NCI-H82 (cell line): ENCODE results near the gene NTM.

Experiments used
- DNase-seq: peaks from one replicate; lab custom pipeline; 2025; lab: John Stamatoyannopoulos, UW

Gene NTM

DNA sequence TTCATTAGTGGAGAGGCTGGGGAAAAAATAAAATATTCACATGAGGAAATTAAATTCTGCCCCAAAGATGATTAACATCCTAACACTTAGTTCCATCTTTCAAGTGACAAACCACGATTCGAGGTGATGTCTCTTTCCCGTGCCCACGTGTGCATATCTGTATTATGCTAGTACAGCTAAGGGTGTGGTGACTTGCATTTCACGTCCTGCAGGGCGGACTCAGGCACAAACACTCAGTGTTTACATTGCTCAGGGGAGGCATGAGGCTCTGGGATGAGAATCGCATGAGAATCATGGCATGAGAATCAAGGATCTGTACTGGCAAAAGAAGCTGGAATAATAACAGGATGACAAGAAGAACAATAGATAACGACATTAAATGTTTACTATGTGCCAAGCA, 179.4 kb downstream of the NTM start:
- DNase-seq = no peak

DNA sequence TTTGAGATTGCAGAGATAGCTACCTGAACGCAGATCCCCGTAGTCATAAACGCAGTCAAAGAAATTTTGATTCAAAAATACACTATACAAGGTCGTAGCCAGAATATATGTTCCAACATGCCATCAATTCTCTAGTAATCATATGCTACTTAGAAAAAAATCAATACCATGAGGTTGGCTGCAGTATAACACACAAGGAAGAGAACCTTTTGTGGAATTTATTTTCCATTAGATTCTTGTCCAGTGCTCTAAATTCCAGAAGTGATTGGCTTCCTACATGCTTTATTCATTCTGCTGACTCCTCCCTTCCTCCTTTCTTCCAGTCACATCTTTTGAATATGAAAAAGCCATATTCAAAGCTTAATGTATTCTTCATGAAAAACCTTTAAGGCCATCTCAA, 189.9 kb downstream of the NTM start:
- no peak for DNase-seq

DNA sequence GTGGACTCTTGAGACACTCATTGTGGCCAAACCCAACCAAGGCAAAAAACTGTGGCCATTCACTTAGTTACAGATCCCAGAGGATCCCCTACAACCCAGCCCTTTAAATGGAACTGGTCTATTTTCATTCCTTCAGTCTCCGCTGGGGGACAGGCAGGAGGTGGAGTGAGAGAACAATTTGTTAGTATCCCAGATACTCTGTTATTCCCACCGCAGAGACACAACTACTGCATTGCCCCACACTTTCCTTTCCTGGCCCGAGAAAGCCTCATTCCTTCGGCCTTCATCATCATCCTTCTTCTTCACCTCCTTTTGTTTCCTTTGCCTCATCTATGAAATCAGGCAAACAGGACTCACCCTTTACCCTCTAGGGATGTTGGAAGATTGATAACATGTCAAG, 191.1 kb downstream of the NTM start:
- DNase-seq = no peak

DNA sequence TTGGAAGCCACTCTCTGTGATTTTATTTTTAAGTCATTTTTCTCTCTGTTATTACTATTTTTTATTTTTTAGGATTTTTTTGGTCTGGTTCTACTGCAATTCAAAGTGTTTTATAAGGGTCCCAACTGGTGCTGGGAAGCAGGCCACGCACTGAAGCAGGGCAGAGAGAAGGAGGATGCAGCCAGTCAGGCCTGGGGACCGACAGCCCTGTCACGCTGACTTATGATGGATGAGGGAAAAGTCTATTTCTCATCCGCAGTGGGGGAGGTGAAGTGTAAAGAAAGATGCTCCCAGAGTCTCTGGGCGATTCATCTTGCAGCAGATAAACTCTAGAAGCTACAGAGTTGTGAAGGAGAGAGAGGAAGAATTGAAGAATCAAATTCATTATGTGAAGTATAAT, 191.6 kb downstream of the NTM start:
- no peak for DNase-seq

DNA sequence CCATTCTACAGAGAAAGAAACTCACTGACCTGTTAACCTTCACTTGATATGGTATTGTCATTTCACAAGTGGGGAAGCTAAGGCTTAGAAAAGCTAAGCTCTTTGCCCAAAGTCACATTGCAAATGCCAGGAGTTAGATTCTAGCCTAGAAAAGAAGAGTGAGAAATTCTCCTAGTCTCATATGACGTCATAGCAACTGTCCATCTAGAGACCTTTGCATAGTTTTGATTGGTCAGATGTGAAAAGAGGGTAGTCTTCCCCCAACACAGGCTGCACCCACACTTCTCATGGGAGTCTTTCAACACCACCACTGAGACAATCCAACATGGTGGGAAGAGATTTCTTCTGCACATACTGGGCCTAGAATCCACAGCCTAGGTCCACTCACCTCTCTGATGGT, 197.9 kb downstream of the NTM start:
- no peak for DNase-seq

DNA sequence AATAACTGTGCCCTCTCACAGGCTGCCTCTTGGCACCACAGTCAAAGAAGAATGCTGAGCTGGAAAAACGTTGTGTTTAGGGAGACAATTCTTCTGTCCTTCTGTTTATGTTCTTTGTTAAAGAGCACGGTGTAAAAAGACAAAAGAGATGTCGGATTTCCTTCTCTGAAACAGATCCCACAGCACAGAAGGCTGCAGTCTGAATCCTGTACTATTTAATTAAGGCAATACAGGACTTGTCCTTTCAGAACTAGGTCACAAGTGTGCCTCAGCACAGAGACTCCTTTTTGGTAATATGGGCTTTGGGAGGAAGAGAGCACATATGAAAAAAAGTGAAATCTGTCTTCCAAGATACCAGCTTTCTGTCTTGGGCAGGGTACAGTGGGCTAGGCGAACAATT, 201.2 kb downstream of the NTM start:
- DNase-seq = no peak

DNA sequence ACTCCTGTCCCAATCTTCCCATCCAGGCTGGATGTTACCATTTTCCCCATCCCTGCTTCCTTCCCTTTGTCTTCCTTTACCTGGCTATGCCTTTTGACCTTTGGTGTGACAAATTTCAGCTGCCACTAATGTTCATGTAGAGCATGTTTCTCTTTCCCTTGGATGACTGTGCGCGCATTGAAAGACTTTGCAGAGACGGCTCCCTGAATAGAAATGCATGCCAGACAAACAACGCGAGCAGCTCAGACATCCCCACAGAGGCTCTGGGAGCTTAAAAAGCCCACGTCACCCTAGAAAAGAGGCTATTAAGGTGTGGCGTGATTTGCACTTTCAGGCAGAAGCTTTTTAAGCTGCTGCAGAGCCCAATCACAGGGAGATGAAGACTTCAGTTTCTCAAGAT, 202.0 kb downstream of the NTM start:
- no peak for DNase-seq

DNA sequence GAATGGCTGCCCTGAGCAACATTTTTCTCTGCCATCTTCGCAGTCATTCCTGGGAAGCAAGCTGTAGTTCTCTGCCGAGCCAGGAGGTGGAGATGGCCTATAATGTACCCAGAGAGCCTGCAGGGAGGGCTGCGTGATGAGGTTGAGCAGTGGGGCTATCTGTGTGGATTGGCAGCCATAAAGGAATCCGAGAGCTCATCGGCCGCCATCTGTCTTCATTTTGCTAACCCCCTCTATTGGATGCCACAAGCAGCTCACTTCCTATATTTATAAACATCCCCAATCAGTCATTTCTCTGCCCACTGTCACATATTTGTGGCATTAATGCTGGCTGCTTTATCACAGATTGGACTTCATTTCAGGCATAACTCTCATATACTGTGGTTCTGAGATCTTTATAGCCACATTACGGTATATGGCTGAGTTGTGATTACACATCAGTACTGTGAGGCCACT, 209.5 kb downstream of the NTM start:
- DNase-seq = peak; percentile 95

DNA sequence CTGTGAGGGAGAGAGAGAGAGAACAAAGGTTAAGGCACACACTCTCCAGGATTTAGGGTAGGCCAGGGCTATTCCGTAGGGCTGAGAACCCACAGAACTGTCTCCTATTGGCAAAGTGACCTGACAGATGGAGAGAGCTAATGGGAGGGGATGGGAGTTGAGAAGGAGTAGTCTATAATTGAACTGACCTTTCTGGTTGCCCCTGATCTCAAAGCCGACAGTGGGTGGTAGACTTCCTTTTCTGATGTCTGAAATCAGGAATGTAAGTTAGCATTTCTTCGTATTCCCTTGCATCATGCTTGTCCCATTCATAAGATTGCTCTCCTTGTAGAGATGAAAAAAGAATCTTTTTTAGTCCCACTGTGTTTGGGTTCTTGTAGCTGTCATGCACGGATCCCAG, 210.1 kb downstream of the NTM start:
- DNase-seq = peak; percentile 67

DNA sequence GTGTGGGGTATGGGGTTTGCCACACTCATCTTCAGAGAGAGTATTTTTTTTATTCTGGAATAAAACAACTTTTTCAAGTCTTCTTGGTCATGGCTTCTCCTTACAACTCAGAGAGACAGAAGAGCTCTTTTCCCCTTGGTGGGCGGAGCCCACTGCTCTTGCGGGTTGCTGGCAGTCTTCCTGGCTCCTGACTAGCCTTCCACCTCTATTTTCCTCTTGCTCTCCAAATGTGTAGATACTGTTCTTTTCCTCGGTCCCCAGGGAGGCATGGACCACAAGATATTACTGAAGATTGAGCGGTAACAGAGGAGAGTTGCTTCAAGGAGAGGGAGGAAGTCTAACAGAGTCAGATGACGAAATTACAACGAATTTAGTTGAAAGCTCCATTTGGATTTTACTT, 210.6 kb downstream of the NTM start:
- DNase-seq = peak; percentile 21

DNA sequence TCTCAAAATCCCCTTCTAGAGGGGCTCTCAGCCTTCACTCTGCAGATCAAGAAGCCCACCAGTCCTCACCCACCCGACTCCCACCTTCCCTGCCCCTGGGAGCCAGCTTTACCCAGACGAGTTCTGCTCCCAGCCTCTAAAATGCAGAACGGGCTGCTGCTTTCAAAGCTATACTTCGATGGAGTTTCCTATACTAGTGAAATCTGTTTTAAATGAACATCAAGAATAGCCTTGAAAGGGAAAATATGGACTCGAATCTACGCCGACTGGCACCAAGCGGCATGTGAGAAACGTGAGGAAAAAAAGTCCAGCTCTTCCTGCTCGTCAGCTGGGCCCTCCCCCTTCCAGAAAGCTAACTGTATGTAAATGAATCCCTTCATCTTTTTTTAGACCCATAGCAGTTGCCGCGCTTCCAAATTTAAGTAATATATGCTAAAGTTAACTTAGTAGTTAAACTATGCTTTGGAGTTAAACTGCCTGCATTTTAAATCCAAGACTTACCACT, 211.7 kb downstream of the NTM start:
- no peak for DNase-seq

DNA sequence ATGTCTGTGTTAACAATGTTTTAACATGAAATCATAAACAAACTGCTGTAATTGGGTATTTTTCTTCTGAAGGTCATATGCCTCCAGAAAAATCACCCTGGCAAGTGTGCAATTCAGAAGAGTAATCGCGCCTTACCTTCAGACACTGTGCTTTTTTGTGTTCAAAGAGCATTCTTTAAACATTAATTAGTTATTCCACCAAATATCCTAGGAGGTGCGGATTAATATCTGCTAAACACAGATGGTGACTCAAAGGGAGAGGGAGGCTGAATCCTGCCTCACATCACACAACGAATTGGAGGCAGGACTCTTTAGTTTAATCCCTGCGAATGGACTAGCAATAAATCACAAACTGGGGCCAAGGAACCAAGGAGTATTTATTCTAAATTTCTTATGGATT, 213.0 kb downstream of the NTM start:
- DNase-seq = peak; percentile 70

DNA sequence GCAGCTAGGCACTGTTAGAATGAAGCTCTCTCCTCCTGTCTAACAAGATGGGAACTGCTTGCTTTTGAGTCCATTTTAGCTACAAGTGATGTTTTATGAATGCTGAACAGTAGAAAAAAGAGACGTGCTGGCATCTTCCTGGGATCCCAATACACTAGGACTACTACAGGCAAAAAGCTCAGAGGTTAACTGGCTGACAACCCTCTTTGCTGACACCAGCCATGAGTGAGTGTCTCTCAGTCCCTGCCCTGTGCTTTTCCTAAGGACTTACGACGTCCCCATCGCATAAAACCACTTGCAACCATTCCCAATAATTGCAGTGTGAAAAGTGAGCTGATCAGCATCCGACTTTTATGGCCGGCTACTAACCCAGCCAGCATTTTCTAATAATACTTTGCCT, 213.5 kb downstream of the NTM start:
- no peak for DNase-seq

DNA sequence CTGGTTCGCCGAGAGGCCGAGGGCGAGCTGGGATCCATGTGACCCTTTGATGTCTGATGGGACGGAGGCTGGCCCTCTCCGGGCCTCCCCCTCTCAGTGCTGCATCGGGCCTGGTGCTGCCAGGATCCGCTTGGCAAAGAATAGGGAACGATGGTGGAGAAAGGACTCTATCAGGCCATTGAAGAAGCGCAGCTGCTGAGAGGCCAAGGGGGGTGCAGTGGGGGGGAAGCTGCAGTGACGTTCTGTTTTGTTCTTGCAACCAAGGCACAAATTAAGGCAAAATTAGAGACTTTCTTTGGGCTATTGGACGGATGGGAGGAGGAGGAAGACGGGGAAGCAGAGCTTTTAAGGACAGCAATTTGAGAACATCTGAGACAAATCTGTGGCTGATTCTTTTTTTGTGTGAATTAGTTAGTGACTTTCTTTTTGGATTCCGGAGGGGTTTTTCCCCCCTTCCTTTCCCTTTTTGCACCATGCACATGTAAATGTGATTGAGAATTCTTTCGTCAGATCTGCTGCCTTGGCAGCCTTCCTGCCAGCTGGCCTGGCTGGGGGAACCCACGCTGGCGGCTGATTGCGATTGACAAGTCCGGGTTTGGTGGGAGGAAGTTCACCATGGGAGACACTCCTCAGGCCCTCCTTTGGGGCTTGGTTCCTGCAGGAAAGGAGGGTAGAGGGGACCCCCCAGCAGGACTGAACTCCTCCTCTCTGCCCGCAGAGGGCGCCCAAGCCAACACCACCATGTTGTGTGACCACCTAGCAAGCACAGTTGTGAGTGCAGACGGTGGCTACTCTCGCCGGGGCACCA, 214.6 kb downstream of the NTM start:
- DNase-seq = peak; percentile 34

DNA sequence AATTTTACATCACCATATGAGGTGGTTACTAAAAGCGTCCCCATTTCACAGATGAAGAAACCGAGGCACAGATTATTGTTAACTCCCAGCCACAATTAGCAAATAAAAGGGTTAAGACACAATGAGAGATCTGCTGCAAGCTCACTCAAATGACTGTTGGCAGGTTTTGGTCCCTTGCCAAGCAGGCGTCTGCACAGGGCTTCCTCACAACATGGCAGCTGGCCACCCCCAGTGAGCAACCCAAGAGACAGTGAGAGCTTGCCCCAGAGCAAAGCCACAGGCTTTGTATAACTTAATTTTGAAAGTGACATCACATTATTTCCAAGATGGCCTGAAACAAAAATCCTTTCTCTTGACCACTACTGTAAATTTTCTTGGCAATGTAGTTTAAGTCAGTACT, 217.6 kb downstream of the NTM start:
- no peak for DNase-seq

DNA sequence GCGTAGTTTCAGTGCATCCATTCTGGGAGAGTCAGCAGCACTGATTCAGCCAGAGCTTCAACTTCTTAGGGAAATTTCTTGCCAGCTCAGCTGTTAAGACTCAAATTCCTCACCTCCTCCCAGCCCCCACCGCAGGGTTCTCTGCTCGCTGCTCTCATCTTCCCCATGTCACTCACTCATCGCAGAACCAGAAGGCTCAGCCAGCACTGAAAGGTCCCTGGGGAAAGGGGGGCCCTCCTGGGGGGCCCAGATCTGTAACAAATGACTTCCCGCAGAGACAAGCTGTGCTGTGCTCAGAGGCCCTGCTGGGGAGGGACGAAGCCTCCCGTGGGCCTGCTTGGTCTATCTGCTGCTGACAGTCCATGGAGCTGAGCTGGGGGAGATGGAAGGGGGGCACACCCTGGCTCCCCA, 220.6 kb downstream of the NTM start:
- DNase-seq = peak; percentile 73

DNA sequence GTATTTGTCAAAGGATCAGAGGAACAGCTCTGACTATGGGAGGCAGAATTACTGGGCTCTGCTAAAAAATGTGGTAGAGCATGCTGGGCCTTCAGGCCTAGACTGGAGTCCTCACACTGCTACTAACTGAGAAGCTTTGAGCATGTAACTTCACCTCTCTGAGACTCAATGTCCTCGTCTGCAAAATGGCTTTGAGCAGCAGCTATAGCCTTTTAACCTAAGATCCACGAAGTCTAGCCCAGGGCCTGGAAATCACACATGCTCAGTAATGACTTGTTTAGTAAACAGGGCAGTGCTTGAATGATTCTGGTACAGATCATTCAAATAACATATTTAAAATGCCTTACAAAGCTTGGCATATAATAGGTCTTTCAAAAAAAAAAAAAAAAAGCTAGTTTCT, 221.7 kb downstream of the NTM start:
- DNase-seq = no peak

DNA sequence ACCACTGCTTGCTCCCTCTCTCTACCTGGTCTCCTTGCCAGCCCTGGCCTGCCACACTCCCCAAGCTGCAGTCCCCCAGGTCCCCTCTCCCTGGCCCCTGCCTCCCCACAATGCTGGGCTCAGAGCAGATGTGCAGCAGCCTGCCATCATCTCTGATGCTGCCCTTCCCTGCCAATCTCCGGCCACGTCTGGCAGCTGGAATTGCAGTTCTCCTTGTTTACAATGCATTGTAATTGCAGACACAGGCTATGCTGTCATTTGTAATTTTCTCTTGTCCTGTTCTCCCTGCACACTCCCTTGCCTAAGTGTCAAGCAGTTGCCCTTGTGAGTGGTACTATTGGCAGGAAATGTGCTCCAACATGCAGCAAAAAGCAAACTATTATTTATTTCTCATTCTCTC, 222.3 kb downstream of the NTM start:
- no peak for DNase-seq

DNA sequence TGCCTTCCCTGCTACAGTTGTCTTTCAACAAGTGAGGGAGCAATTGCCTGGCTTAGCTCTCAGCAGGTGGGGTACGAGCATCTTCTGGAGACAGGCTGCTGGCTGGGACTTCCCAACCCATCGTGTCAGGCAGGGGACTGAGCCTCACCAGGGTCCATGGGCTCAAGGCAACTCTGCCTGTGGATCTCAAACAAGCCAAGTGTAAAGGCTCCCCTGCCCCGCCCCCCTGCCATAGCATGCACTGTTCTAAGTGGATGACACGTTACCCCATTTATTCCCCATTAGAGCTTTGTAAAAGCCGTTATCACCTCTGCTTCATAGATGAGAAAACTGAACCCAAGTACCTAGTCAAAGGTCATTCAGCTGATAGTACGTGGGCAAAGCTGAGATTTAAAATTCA, 222.9 kb downstream of the NTM start:
- DNase-seq = no peak

DNA sequence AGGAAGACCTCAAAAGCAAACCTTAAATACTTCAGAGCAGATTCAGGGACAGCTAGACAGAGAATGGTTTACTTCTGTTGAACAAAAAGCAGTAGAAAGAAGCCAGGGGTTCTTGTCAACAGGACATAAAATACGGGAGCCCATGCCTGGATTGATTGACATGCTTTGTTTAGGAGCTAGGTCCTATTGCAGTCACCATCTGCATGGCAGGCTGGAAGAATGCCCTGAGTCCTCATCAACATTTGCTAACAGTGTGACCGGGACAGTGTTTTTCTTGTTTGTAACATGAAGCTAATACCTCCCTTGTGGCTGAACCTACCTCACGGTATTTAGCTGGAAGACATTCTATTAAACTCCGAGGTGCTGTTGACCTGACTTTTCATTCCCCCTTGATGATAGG, 225.4 kb downstream of the NTM start:
- peak; percentile 55 for DNase-seq

DNA sequence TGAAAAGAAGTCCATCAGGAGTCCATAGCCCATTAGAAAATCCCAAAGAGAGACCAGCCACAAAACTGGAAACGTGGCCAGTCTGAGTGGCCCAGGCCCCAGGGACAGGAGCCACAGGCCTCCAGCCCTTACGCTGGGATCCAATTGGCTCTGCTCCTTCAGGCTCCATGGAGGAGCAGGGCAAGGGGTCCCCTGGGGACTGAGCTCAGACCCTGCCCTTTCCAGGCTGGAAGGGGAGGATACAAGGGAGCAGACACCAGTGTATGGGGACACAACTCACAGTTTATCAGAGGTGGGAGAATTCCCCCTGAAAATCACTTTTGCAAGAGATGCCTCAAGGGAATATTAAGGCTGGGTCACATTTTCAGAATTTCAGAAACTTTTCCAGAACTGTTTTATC, 227.5 kb downstream of the NTM start:
- DNase-seq = peak; percentile 60

DNA sequence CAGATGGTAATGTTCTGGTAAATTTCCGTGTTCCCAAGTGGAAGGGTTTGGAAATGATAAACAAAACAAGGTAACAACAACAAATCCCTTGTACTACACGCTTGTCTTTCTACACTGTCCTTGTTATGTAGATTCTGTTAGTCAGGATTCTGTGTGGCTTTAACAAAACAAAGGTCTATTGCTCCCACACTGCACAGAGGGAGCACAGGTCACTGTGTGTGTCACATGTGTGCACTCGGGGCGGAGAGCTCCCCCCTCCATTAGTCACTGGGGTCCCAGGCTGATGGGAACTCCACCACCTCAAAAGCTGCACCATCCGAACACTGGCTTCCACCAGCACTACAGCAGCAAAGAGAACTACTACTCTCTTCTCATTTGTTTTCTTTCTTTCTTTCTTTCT, 227.9 kb downstream of the NTM start:
- no peak for DNase-seq

DNA sequence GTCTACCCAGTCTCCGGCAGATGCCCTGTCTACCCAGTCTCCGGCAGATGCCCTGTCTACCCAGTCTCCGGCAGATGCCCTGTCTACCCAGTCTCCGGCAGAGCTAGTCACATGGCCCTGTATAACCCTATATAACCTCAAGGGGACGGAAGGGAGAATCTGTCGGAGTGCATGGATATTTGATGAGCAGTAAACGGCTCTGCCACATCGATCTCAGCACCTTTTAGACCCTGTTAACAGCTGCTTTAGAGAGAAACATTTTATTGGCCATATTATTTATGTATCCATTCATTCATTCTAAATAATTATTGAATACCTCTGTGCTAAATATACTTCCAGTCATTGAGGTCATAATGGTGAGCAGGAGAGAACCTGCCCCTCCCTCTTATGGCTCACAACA, 228.9 kb downstream of the NTM start:
- peak; percentile 29 for DNase-seq

DNA sequence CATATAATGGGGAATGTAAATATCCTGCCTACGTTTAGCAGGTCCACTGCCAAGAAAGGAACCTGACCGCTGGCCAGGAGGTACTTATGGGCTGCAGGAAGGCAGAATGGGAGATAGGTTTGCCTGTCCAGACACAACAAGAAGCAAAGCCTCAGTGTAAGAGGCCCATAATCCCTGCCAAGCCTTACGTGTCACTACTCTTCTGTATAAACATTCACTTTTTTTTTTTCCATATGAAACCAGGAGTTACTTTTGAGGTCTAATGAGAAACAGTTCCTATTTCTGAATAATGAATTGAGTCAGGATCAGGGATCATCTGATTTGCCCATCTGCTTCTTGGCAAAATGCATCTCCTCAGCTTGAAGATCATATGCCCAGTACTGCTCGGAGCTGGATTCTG, 230.2 kb downstream of the NTM start:
- peak; percentile 24 for DNase-seq
